ENCODE data around the gene FNDC3B. TPM values are rescaled to one million over a fixed set of nuclear protein-coding genes. Genes with fewer than 3 reads are reported as not detected.
A peak's percentile ranks its signal among the peaks of the same experiment; 100 is the strongest.
"Not testable (repeated sequence)": the region's sequence is repeated elsewhere in the genome, so short reads cannot be mapped to it uniquely, and the experiment has no call there.

FNDC3B gene
- total RNA-seq, 1 donor from 2014 or later, result 14.7 TPM

DNA sequence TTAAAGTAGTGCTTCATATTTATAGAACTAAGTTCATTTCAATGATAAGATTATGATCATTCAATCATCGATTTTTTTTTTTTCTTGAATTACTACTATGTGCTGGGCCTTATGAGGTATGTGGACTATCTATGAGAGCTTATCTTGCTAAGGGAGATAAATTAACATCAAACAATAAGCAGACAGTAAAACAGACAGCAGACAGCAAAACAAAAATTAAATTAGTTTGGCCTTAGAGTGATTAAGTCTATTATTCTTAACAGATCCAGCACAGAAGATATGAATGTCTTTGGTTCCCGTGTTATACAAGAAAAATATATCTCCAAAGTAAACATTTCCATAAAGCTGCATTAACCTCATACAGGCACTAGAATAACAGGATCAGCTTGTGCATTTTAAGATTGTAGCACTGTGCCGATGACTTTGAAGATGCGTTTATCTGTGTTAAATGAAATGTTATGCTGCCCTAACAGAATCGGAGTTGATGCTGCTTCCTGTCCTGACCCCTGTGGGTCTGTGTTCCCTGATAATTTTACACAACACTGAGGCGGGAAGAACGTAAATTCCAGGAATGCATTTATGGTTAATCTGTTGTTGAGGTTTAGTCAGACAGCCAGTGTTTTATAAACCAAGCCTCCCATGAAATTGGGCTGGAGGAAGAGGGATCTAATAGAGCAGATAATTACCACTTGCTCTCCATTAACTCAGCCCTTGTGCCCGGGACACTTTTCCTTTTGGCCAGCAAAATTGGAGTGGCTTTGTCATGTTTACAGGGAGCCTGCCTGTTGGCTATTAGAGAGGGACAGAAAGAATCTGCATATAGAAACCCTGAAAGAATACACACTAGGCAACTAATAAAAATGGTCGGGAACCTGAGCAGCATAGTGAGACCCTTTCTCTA is 328.1 kb downstream of the FNDC3B start:
- FAIRE-seq, result no peak
- no peak for DNase-seq (ENCODE audit: low spot score in 2 of 2)

DNA sequence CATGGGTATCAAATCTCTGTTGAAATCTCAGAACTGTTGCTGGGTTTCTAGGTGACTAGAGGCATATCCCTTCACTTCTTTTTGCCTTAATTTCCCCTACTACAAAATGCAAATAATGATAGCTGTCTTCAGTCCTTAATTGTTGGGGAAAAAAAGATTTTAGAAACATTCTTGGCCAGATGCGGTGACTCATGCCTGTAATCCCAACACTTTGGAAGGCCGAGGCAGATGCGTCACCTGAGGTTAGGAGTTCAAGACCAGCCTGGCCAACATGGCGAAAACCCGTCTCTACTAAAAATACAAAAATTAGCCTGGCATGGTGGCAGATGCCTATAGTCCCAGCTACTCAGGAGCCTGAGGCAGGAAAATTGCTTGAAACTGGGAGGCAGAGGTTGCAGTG is 329.2 kb downstream of the FNDC3B start:
- FAIRE-seq; DNase-seq (ENCODE audit: low spot score in 2 of 2): not testable (repeated sequence)

DNA sequence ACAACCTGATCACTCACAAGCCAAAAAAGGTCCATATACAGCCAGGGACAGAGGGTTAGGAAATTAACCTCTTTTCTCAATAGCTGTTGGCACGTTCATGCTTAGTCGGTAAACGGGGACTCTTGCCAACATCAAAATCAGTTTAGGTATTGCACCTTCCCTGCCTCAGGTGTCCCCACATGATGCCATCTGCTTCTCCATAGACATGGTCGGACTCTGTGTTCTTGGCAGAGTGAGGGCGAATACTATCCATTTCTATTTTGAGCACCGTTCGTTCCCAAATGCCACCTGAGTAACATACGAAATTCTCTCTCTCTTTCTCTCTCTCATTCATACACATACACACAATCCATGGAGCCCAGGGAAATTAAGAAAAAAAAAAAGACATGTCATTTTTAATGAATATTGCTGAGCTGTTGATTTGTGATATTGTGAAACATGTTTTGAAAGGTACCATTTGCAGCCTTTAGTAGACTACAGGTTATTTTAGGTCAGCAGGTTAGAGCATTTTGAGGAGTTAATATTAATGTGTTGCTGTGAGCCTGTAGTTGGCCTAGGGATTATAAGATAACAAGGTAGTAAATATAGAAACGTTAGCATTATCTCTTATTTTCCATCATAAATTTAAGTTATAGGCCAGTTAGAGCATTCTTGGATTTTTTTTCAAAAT is 330.3 kb downstream of the FNDC3B start:
- no peak for FAIRE-seq
- DNase-seq (ENCODE audit: low spot score in 2 of 2), result no peak

DNA sequence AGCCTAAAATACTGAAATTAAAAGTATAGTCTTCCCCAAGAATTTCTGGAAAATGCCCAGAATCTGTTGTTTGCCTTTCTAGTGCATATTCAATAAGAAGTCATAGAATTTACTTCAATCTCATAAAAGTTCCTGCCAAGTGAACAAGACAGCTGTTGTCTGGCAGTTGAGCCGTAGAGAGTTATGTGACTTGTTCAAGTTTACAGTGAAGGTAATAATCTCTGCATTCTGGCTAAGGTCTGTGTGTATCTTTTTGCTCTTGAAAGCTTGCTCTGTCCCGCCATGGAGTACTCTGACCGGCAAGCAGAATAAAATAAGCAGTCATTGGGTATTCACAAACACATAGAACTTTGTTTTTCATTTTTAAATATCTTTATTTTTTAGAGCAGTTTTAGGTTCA is 331.0 kb downstream of the FNDC3B start:
- no peak for FAIRE-seq
- no peak for DNase-seq (ENCODE audit: low spot score in 2 of 2)

DNA sequence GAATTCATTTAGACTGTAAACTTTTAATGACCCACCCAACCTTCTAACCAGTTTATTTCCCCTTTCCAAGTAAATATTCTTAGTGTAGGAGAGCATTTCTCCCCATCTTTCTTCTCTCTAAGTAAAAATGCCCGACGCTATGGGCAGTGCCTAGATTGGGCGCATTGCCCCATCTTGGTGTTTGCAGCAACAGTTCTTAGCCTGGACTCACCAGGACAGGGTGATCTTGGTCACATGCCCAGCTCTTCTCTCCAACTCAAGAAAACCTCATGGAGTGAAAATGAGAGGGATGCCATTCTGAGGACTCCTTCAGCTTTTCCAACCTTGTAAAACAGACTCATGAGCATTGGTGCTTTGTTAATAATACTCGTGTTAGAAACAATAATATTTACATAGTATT is 332.2 kb downstream of the FNDC3B start:
- no peak for DNase-seq (ENCODE audit: low spot score in 2 of 2)

DNA sequence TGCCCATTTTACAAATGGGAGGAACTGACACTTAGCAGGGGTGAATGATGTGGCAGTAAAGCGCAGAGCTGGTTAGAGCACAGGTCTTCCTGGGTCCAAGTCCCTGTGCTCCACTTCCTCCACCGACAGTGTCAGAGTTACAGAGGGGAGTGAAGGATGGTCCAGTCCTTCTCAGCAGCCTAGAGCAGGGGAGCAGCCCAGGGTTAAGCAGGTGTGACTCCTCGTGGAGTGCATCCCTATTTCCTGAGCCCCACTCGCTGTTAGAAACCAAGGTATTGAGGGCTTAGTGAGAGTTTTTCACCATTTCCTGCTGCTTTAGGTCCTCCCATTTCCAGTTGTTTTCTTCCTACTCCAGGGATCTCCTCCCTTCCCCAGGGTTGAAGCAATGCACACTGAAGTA is 333.5 kb downstream of the FNDC3B start:
- no peak for FAIRE-seq
- DNase-seq (ENCODE audit: low spot score in 2 of 2), result no peak

More for the DNA sequence above, 332.2 kb downstream of the FNDC3B start:
- FAIRE-seq, result no peak

DNA sequence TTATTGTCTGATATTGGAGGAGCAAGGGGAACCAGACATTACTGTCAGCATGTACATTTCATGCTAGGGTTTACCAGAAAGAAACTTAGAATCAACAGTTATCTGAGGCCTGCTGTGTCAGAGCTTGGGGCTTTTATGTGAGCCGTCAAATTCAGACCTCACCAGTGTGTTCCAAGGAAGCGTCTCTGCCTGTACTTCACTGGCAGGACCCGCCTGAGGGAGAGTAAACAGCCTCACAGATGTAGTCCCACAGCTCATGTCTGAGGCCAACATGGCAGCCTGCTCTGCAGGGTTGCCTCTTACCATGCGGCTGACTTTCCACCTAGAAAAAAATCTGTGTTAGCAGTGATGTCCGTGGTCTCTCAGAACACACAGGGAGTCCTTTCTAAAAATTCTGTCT is 334.5 kb downstream of the FNDC3B start:
- DNase-seq (ENCODE audit: low spot score in 2 of 2) (no peak), FAIRE-seq (no peak)

DNA sequence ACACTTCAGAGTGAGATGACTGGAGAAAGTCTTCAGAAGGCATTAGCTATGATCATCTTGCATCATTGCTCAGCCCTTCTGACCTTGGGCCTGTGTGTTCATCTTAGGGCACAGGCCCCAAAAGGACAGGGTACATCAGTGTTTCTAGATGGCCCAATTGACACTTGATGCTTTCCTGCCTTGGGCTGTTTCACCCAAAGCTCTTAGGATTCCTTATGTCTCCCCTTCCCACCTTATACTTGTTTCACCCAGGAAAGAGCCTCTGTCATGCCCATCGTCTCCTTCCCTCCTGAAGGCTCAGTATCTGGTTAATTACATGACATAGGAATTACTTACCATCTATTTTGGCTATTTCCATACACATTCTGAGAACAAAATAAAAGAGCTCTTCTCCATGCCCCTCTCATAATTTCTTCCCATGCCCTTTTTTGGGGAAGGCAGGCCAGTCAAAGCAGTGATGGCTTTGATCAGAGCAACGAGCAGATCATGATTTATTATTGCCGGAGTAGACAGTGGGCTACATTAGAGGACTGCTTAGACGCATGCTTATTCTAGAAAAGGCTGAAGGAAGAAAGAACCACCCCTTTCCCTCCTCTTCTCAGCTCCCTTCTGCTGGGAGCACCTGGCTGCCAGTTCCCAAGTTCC is 335.9 kb downstream of the FNDC3B start:
- DNase-seq (ENCODE audit: low spot score in 2 of 2) (no peak), FAIRE-seq (no peak)

DNA sequence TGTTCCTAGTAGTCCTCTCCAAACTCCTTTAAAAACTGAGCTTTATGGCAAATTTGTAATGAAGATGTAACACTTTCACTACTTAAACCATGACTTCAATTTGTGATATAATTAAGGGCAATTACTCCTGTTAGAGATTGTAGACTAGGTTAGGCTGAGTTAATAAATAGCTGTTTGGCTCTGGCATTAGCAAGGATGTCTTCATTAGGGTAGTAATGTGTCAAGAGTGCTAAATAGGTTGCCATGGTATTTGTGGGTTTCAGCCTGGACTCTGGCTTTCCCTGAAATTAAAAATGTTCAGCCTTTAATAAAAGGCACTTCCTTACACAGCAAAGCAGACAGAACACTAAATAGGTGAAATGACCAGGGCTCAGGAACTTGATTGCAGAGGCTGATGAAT is 337.0 kb downstream of the FNDC3B start:
- DNase-seq (ENCODE audit: low spot score in 2 of 2) (no peak), FAIRE-seq (no peak)

DNA sequence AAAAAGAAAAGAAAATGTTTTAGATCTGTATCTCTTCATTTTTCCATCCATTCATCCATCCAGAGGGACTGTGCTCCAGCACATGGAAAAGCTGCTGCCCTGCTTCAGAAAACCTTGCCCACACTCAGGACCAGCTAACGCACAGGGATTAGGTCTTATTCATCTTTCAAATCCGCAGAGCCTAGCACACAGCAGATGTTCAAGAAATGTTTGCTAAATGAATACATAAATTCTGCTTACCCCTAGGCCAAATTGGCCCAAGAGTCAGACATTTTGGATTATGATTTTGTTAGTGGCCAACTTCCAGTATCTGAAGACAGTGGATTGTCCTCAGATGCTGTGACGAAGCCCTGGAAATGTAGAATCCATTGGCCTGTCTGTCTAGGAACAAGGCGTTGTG is 337.5 kb downstream of the FNDC3B start:
- DNase-seq (ENCODE audit: low spot score in 2 of 2), result no peak

DNA sequence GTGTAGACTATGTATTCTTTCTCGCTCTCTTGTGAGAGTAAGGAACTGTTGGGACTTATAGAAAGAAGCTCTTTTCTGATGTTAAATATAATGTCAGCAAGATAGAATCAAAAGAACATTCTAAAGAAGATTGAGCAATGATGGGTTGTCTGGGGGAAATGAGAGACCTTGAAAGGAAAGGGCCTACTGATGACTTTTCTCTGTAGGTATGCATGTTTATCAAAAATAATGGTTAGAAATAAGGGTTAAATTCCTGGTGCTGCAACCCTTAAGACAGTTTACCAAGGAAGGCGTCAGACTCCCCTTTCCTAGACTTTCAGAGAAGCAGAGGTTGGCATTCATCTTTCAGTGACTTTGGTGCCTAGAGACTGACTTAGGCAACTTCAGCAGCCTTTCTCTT is 339.1 kb downstream of the FNDC3B start:
- no peak for FAIRE-seq
- no peak for DNase-seq (ENCODE audit: low spot score in 2 of 2)

More for the DNA sequence above, 337.5 kb downstream of the FNDC3B start:
- no peak for FAIRE-seq

DNA sequence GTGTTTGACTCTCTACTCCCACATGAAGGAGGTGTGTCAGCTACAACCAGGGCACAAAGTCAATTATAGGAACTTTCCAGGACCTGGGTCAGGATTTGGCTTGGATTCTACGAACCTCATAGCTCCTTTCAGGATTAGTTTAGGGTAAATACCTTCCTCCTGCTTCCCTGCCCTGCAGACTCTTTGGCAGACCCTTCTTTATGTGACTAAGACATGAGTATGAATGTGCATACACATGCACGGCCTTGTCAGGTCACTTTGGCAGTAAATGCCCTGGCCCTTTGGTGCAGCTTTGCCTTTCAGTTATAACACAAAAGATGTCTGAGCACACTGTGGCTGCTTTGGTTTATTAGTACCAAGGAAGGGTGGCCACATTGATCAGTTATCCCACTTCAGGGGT is 340.0 kb downstream of the FNDC3B start:
- no peak for DNase-seq (ENCODE audit: low spot score in 2 of 2)
- FAIRE-seq, result no peak

DNA sequence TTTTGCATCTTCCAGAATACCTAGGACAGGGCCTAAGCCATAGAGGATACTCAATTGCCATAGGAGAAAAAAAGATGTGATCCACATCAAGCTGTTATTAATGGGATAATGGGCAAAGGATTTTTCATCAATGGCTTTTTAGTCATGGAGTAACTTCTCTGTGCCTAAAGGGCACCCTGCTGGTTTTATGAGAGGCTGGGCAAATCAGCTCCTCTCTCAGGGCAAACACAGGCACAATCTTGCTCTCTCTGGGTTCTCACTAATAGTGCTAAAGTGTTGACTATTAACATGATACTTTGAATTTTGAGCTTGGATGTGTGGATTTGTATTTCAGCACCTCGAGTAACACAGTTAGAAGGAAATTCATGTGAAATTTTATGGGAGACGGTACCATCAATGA is 341.3 kb downstream of the FNDC3B start:
- DNase-seq (ENCODE audit: low spot score in 2 of 2), result no peak
- FAIRE-seq, result no peak

DNA sequence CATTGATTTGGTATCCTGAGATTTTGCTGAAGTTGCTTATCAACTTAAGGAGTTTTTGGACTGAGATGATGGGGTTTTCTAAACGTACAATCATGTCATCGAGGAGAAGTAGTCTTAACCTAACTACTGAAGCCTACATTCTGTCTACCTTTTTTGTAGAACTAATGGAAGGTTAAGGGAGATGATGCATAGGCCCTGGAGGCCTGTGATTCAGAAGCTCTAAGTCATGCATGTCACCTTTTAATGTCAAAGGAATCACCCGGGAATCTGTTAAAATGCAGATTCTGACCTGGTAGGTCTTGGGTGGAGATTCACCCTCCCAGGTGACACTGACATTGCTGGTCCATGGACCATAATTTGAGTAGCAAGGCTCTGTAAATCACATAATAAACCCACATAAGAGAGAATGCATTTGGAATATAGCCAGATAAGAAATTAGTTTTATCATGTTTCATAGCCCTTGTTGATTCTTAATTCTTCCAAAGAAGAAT is 344.0 kb downstream of the FNDC3B start:
- DNase-seq (ENCODE audit: low spot score in 2 of 2) (no peak), FAIRE-seq (no peak)

DNA sequence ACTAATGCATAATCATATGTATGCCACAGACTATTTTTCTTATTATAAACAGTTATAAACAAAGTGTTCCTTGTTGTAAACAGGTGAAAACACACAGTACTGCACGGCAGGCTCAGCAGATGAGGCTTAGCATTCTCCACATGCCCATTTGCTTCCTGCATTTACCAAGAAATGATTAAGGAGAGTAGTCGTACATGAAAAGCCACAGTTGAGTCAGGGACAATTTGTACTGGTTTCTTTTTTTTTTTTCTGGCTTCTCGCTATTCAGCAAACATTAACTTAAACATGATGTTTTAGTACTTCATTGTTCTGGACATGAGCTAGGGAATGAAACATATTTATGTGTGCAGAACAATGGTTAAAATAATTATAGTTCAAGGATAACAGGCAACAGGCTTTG is 345.5 kb downstream of the FNDC3B start:
- no peak for FAIRE-seq

DNA sequence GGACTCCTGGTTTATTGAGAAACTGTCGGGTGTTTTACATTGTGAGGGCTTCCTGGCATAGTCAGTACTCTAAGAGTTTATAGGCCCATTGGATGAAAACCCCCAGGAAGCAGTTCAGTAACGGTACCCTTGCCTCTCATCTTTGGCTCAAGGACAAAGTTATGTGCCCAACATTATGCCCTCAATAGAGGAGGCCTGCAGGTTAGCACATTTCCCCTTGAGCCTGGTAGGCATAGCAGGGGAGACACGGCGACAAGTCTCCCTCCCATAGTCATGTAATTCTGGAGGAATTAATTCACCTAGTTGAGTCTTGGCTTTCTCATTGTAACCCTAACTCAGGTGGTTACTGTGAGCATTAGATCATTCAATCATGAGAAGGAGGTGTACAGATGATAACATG is 348.4 kb downstream of the FNDC3B start:
- FAIRE-seq, result no peak
- DNase-seq (ENCODE audit: low spot score in 2 of 2), result no peak

More for the DNA sequence above, 345.5 kb downstream of the FNDC3B start:
- DNase-seq (ENCODE audit: low spot score in 2 of 2), result no peak

DNA sequence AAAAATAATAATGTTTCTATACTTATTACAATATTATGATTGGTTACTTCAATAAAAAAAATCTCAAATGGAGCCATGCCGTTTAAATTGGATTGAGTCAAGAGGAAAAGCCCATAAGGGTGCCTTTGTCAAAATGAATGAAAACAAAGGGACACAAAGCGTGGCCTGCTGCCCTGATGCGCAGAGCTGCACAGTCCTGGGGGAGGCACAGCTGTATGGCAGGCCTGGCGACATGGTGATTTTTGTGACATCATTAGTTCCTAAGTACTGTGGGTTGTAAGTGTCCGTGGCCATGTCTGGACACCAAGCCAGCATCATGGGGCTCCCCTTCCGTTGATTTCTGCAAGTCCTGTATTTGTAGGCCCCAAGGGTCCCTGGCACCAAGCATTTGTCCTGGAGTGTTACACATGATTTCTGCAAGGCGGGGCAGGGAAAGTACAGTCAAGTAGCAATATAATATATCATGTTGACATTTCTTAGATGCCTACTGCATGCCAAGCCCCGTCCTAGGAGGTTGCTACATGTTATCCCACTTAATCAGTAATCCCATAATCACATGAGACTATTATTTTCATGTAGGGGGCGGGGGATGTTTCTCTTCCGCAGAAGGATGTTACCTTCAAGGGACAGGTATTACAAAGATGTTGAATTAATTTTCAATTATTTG is 349.2 kb downstream of the FNDC3B start:
- FAIRE-seq, result peak; percentile 72
- no peak for DNase-seq (ENCODE audit: low spot score in 2 of 2)

DNA sequence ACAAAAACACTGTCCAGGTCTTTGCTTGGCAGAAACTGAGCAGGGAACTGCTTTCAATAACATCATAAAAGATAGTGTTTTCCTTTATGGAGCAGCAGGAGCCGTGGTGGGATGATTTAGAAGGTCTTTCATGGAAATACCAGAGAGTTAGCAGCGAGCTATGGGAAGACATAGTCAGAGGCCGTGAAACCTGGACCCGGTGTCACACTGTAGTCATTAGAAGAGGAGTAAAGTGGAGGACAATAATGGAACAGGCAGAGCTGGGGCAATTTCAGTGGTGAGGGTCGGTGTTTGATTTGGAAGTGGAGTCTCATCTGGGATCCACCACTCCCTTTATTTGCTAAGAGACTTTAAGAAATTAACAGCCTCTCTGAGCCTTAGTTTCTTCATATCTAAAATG is 351.4 kb downstream of the FNDC3B start:
- DNase-seq (ENCODE audit: low spot score in 2 of 2) (no peak), FAIRE-seq (no peak)

DNA sequence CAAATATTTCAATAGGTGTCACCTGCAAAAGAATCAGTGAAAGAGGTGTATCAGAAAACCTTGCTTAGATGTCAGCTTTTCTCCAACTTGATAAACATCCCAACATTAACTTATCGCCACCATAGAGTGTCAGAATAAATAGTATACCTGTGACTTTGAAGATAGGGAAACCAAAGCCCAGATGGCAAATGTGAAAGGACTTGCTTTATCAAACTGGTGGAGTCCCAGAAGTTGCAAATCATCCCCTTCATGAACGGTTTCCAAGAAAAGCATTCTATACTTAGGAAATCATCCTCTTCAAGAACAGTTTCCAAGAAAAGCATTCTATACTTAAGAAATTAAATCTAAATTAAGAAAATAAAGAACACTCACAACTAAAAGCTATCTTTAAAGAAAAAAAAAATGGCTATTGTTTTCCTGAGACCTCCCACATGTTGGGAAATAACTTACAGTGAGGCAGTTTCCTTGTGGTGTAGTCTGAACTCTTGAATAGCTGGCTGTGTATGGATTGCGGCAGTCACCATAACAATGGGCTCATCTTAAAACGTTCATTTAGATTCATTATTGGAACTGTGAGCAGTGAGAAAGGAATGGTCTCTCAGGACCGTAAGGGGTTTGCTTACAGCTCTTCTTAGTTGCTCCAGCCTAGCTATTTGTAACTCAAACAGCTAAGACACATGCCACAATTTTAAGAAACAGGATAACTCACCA is 352.4 kb downstream of the FNDC3B start:
- FAIRE-seq (no peak), DNase-seq (ENCODE audit: low spot score in 2 of 2) (no peak)

DNA sequence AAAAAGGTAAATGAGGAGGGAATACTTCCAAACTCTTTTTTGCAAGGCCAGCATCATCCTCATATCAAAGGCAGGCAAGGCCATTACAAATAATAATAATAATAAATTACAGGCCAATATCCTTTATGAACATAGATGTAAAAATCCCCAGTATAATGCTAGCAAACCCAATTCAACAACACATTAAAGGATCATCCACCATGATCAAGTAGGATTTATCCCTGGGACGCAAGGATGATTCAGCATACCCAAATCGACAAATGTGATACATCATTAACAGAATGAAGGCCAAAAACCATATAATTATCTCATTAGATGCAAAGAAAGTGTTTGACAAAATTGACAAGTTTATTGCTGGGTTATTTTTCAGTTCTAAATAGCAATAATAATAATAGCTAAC is 355.3 kb downstream of the FNDC3B start:
- no peak for DNase-seq (ENCODE audit: low spot score in 2 of 2)
- FAIRE-seq, result no peak

All from frontal cortex (tissue), 4 donors.